ENCODE results near the gene ZNF775.

The ZNF775 gene

GRCh38 chr7:150379441-150380379, 580 bp downstream of the ZNF775 start:
- TF ChIP-seq POLR2A (IDR thresholded peaks at IDR 0.05; ENCODE audit: low read depth, low read length): peak; percentile 38
- TF ChIP-seq TAF1 (IDR thresholded peaks at IDR 0.05; ENCODE audit: low read depth, low read length): no peak
- TF ChIP-seq POLR2AphosphoS5 (IDR thresholded peaks at IDR 0.05; ENCODE audit: low read depth, low read length): peak; percentile 52; the same call in 1 of the 2 replicates
- DNase-seq (ENCODE audit: insufficient read length, low spot score) (no peak), FAIRE-seq (peak; percentile 76)

DNA sequence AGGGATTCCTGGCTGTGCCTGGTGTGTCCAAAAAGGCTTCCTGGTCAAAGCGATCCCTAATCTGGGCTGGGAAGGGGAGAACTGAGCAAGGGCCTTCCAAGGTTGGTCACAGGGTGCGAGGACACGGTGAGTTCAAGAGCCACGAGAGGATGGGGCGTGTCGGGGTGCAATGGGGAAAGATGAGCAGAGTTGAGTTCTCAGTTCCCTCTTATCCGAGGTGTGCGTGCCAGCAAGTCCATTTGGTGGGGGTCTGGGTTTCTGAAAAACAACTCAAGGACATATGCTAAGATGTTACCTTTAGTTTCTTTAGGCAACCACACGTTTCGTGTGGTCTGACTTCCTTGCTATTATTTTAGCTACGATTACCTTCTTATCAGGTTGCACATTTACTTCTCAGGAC, 1.3 kb downstream of the ZNF775 start:
- peak; percentile 63; the same call in 1 of the 2 replicates for TF ChIP-seq POU2F2 (IDR thresholded peaks at IDR 0.05; ENCODE audit: low read depth, low read length)
- TF ChIP-seq POLR2AphosphoS5 (IDR thresholded peaks at IDR 0.05; ENCODE audit: low read depth, low read length): 0 out of 2 replicates have a peak, but pooled peaks have one; percentile 8
- TF ChIP-seq PAX5 (IDR thresholded peaks at IDR 0.05; ENCODE audit: insufficient read depth, low read length, severe bottlenecking): no peak
- TF ChIP-seq SPI1 (IDR thresholded peaks at IDR 0.05; ENCODE audit: low read depth, low read length): peak; percentile 94
- TF ChIP-seq TAF1 (IDR thresholded peaks at IDR 0.05; ENCODE audit: low read depth, low read length): peak; percentile 26; the same call in 1 of the 2 replicates
- TF ChIP-seq POLR2A (IDR thresholded peaks at IDR 0.05; ENCODE audit: low read depth, low read length): peak; percentile 42; the same call in 1 of the 2 replicates
- FAIRE-seq (peak; percentile 82), DNase-seq (ENCODE audit: insufficient read length, low spot score) (peak; percentile 58)

DNA sequence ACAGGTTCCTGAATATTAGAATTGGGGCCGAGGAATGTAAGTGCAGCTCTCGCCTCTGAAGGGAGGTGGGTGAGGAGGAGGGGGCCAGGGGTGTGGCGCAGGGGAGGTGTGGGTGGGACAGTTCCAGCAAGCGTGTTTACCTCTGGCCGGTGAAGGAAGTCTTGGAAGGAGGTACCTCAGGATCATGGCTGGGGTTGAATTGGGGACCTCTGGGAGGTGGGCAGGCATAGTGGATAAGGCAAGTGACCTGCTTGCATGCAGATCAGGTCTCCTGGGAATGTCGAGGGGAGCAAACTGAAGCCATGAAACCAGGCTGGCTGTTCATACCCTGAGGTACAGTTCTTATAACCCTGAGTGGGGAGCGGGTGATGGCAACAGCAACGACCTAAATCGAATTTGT, 2.0 kb downstream of the ZNF775 start:
- no peak for DNase-seq (ENCODE audit: insufficient read length, low spot score)
- no peak for FAIRE-seq
- no peak for TF ChIP-seq PAX5 (IDR thresholded peaks at IDR 0.05; ENCODE audit: insufficient read depth, low read length, severe bottlenecking)
- no peak for TF ChIP-seq POLR2AphosphoS5 (IDR thresholded peaks at IDR 0.05; ENCODE audit: low read depth, low read length)
- no peak for TF ChIP-seq POLR2A (IDR thresholded peaks at IDR 0.05; ENCODE audit: low read depth, low read length)
- TF ChIP-seq POU2F2 (IDR thresholded peaks at IDR 0.05; ENCODE audit: low read depth, low read length): no peak
- no peak for TF ChIP-seq SPI1 (IDR thresholded peaks at IDR 0.05; ENCODE audit: low read depth, low read length)
- TF ChIP-seq TAF1 (IDR thresholded peaks at IDR 0.05; ENCODE audit: low read depth, low read length): no peak

DNA sequence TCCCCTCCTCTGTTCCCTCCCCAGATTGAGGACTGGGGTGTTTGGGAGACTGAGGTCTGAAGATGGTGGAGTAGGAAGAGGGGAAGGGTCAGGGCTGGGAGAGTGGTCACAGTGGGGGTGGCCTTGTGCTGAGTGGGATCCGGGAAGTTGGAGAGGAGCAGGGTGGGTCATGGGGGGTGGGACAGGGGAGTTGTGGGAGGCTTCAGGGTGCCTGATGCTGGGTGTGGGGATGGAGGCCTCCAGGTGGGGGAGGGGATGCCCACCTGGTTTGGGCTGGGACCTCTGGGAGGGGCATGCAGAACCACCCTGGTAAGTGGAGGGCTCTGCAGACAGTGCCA, 2.6 kb downstream of the ZNF775 start:
- FAIRE-seq: no peak
- DNase-seq (ENCODE audit: insufficient read length, low spot score): no peak
- no peak for TF ChIP-seq POU2F2 (IDR thresholded peaks at IDR 0.05; ENCODE audit: low read depth, low read length)
- TF ChIP-seq TAF1 (IDR thresholded peaks at IDR 0.05; ENCODE audit: low read depth, low read length): no peak
- no peak for TF ChIP-seq POLR2A (IDR thresholded peaks at IDR 0.05; ENCODE audit: low read depth, low read length)
- TF ChIP-seq POLR2AphosphoS5 (IDR thresholded peaks at IDR 0.05; ENCODE audit: low read depth, low read length): no peak
- TF ChIP-seq SPI1 (IDR thresholded peaks at IDR 0.05; ENCODE audit: low read depth, low read length): no peak
- no peak for TF ChIP-seq PAX5 (IDR thresholded peaks at IDR 0.05; ENCODE audit: insufficient read depth, low read length, severe bottlenecking)

DNA sequence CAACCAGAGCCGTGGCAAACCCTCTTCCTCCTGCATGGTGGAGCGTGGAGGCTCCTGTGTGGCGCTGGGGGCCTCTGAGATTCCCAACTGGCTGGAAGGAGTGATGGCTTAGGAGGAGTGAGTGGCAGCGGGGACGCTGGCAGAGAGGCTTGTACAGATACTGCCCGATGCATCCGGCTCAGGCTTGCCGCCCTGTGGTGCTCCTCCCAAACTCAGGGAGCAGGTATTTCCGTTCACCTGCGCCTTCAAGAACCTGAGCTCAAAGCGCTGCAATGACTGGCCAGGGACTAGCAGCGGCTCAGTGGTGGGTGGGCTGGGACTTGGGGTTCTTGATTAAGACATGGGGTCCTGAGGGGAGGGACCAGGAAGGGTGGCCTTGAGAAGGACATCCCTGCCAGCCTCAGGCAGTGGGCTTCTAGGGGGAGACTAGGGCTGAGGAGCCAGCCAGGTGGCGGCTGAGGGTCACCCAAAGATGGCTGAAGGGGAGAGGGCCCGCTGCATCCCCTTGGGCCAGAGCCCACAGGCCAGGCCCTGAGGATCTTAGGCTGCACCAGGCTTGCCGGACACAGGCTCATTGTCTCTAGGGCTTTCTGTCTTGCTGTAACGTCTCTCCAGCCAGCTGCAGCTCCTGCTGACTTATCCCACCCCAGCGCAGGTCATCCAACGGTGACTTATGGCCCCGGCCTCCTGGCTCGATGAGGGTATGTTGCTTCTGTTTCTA, 3.2 kb downstream of the ZNF775 start:
- FAIRE-seq: no peak
- DNase-seq (ENCODE audit: insufficient read length, low spot score): no peak

DNA sequence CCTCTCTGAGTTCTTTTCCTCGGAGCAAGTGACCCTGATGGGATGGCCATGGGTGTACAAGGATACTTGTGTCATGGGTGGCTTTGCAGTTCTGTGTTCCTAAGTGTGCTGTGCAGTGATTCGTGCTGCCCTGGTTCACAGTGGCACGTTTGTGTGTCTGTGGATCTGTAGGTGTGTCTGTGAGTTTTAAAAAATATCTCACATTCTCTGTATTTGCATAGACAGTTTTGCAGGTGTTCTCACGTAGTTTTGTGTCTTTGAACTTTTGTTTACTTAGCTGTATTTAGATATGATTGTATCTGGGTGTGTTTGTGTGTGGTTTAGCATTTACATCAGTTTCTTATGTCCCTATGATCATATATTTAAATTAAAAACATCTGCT, 3.7 kb downstream of the ZNF775 start:
- TF ChIP-seq TAF1 (IDR thresholded peaks at IDR 0.05; ENCODE audit: low read depth, low read length) (no peak), POLR2A (IDR thresholded peaks at IDR 0.05; ENCODE audit: low read depth, low read length) (no peak), POU2F2 (IDR thresholded peaks at IDR 0.05; ENCODE audit: low read depth, low read length) (no peak), POLR2AphosphoS5 (IDR thresholded peaks at IDR 0.05; ENCODE audit: low read depth, low read length) (no peak), PAX5 (IDR thresholded peaks at IDR 0.05; ENCODE audit: insufficient read depth, low read length, severe bottlenecking) (no peak), SPI1 (IDR thresholded peaks at IDR 0.05; ENCODE audit: low read depth, low read length) (no peak)
- DNase-seq (ENCODE audit: insufficient read length, low spot score): no peak
- peak; percentile 9 for FAIRE-seq

More for the DNA sequence above, 3.2 kb downstream of the ZNF775 start:
- TF ChIP-seq TAF1 (IDR thresholded peaks at IDR 0.05; ENCODE audit: low read depth, low read length) (no peak), SPI1 (IDR thresholded peaks at IDR 0.05; ENCODE audit: low read depth, low read length) (no peak), PAX5 (IDR thresholded peaks at IDR 0.05; ENCODE audit: insufficient read depth, low read length, severe bottlenecking) (no peak), POLR2AphosphoS5 (IDR thresholded peaks at IDR 0.05; ENCODE audit: low read depth, low read length) (no peak), POU2F2 (IDR thresholded peaks at IDR 0.05; ENCODE audit: low read depth, low read length) (no peak), POLR2A (IDR thresholded peaks at IDR 0.05; ENCODE audit: low read depth, low read length) (no peak)

- FAIRE-seq (no peak), DNase-seq (ENCODE audit: insufficient read length, low spot score) (no peak)
- TF ChIP-seq POLR2AphosphoS5 (IDR thresholded peaks at IDR 0.05; ENCODE audit: low read depth, low read length): no peak
- no peak for TF ChIP-seq SPI1 (IDR thresholded peaks at IDR 0.05; ENCODE audit: low read depth, low read length)
- TF ChIP-seq POLR2A (IDR thresholded peaks at IDR 0.05; ENCODE audit: low read depth, low read length): no peak
- TF ChIP-seq POU2F2 (IDR thresholded peaks at IDR 0.05; ENCODE audit: low read depth, low read length): no peak
- no peak for TF ChIP-seq TAF1 (IDR thresholded peaks at IDR 0.05; ENCODE audit: low read depth, low read length)
- TF ChIP-seq PAX5 (IDR thresholded peaks at IDR 0.05; ENCODE audit: insufficient read depth, low read length, severe bottlenecking): no peak
Observed at GRCh38 chr7:150383710-150384397, 4.7 kb downstream of the ZNF775 start.

GRCh38 chr7:150384406-150385301, 5.5 kb downstream of the ZNF775 start:
- no peak for TF ChIP-seq POLR2AphosphoS5 (IDR thresholded peaks at IDR 0.05; ENCODE audit: low read depth, low read length)
- TF ChIP-seq TAF1 (IDR thresholded peaks at IDR 0.05; ENCODE audit: low read depth, low read length): no peak
- no peak for TF ChIP-seq POU2F2 (IDR thresholded peaks at IDR 0.05; ENCODE audit: low read depth, low read length)
- no peak for TF ChIP-seq PAX5 (IDR thresholded peaks at IDR 0.05; ENCODE audit: insufficient read depth, low read length, severe bottlenecking)
- TF ChIP-seq POLR2A (IDR thresholded peaks at IDR 0.05; ENCODE audit: low read depth, low read length): no peak
- TF ChIP-seq SPI1 (IDR thresholded peaks at IDR 0.05; ENCODE audit: low read depth, low read length): no peak
- DNase-seq (ENCODE audit: insufficient read length, low spot score) (no peak), FAIRE-seq (no peak)

Measured in GM12891 (cell line).